GM19455 (cell line): Measurements from ENCODE around the gene SHISA7.
"Not testable (repeated sequence)": the region's sequence is repeated elsewhere in the genome, so short reads cannot be mapped to it uniquely, and the experiment has no call there.

ENCODE experiments used
- ATAC-seq: cut with Tn5 transposase; IDR thresholded peaks from one replicate; pipeline ENCODE4 v1.9.1; 2021; ENCODE audit not compliant: unreplicated experiment

The SHISA7 gene

DNA sequence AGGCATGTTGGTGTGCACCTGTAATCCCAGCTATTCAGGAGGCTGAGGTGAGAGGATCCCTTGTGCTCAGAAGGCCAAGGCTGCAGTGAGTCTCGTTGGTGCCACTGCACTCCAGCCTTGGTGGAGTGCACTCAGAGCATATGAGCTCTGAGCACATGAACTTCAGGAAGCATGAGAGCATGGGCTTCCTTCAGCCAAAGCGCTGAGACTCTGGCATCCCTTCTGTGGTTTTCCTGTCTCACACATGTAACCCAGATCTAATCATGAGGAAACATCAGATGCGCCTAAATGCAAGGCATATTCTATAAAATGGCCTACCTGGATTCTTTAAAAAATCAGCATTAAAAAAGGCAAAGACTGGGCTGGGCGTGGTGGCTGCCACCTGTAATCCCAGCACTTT is 21.8 kb downstream of the SHISA7 start:
- not testable (repeated sequence) for ATAC-seq

DNA sequence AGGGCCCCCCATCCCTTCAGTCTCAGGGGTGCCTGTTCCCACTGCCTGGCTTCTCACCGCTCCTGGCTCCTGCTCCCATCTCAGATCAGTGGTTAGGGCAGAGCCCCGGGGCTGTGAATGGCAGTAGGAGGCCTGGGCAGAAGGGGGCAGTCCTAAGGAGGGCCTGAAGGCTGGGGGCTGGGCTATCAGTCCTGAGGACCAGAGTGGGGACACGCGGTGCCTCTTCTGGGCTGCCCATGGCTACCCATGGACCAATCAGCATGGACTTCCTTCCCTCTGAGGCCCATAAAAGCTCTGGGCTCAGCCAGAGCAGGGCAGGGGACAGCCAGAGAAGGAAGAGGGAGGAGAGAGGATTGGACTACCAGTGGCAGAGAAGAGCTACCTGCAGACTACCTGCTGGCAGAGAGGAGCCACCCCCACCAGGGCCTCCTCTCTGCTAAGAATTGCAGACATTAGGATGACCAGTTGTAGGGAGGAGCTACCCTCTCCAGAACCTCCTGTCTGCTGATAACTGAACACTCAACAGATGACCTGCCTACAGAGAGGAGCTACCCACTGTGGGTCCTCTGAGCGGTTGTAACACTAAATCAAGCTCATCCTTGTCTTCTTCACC is 23.4 kb downstream of the SHISA7 start:
- ATAC-seq: no peak

DNA sequence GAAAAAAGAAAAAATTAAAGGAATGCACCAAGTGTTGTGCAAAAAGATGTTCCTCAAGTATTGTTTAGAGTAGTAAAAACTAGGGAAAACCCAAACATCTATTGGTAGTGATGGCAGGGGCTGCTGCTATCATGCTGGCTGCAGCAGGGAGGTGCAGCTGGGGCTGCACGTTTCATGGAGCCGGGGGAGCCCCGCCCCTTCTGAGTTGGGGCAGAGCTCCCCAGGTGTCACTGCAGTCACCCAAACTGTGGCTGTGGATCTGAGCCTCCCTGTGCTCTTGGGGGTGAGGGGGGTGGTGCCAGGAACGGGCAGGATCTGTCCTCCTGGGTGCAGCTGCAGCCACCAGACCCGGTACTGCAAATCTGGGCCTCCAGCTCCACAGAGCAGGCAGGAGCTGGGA is 24.0 kb downstream of the SHISA7 start:
- no peak for ATAC-seq

GRCh38 chr19:55418185-55418584 is 24.9 kb downstream of the SHISA7 start:
- no peak for ATAC-seq

DNA sequence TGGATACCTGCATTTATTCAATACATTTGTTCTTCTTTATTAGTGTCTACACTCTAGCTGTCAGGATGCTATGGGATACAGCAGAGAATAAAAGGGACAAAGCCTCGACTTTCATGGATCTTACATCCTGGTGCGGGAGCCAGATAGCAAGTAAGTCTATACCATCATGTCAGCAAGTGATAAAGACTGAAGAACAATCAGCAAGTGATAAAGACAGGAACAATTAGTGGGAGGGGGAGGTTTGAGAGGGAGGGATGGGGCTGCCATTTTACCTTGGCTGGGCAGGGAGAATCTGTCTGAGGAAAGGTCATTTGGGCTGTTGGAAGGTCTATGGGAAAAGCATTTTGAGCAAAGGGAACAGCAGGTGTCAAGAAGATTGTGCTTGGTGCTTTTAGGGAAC is 32.9 kb downstream of the SHISA7 start:
- no peak for ATAC-seq

DNA sequence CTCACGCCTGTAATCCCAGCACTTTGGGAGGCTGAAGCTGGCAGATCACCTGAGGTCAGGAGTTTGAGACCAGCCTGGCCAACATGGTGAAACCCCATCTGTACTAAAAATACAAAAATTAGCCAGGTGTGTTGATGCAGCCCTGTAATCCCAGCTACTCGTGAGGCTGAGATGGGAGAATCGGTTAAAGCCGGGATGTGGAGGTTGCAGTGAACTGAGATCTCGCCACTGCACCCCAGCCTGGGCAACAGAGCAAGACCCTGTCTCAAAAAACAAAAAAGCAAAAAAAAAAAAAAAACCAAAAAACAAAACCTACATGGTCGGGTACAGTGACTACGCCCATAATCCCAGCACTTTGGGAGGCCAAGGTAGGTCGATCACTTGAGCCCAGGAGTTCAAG is 33.9 kb downstream of the SHISA7 start:
- ATAC-seq: not testable (repeated sequence)

- no peak for ATAC-seq
These were observed 34.6 kb downstream of the SHISA7 start for GRCh38 chr19:55408533-55408872.

DNA sequence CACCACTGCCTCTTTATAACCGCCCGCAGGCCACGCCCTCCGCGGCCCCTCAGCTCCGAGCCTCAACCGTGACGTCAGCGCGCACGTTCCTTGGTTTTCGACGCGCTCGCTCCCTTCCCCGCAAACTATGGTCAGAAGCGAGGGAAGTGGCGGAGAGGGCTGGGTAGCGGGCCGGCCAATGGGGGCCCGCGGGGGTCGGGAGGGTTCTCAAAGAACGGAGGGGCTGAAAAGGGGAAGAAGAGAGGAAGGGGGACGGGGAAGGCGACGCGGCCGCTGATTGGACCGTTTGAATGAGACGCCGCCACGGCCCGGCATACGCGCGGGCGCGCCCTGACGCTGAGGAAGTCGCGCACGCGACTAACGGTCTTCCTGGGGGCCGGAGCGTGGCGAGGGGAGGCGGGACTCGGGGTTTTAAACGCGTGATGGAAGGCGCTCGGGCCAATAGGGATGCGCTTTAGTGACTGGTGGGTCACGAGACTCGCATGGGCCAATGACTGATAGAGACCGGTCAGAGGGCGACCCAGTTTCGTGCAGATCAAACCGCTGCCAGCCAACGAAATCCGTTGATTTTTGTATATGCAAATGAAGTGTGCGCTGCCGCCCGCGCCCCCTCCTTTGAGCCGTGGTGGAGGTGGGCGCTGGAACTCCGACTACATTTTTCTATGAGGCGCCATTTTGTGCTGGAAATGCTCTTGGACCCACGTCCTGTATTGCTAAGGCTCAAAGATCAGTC is 35.1 kb downstream of the SHISA7 start:
- ATAC-seq: peak; percentile 80

DNA sequence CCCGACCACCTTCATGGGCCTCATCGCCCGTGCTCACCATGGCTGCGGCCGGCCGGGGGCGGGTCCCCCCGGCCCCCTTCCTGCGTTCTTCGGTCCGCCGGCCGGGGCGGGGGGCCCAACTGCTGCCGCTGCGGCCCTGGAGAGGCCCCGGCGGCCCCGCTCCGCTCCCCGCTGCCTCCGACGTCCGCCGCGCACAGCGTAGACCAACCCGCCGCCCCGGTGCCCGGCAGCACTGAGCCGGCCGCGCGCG is 35.6 kb downstream of the SHISA7 start, which contains the start of gene UBE2S:
Gene UBE2S (minus strand): TSS at position 239 of the 250 bp plus-strand sequence. CDS start 199 bp downstream, at position 40.
- ATAC-seq: not testable (repeated sequence)

GRCh38 chr19:55406826-55407549 is 36.1 kb downstream of the SHISA7 start:
- peak; percentile 5 for ATAC-seq

DNA sequence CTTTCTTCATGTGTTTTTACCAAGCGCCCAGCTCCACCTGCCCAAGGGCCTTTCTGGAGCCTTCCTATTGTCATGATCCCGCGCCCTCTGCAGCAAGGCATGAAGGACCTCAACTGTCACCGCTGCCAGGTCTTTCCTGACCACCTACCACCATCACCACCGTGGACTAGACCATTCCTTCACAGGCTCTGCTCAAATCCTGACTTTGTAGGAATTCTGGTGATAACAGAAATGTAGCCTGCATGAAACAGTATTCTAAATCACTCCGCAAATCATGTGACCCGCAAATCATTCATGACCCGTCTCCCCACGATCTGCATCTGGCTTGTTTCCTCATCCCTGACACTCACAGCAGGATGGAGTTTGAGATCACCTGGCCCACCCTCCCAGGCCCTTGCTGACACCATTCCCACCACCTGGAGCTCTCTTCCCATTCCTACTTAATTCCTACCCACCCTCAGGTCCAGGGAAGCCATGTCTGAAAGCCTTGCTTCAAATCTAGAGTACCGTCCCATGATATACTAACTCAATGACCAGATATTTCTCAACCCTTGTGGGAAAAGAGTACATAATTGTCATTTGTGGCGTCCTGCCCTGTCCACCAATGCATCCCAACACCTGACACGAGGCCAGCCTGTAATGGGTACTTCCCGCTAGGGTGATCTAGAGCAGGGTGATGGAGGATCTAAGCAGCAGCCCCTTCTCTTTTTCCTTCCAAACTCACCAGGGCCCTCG is 36.8 kb downstream of the SHISA7 start:
- no peak for ATAC-seq

DNA sequence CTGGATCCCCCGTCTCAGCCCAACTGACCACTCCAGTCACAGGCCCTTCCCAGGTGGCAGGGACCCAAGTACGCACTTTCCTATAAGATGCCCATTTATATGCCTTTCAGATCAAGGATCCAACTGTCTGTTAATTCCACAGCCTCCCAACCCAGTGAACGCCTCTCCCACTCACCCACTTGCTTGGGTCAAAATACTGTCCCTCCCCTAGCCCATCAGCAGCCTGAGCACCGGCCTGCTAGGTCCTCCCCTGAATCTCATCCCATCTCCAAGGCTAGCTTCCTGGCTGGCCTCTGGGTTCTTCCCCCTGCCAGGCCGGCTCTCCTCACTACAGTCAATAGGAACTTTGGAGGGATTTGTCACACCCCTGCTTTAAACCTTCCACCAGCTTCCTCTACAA is 37.5 kb downstream of the SHISA7 start:
- no peak for ATAC-seq

GRCh38 chr19:55402509-55402908 is 40.6 kb downstream of the SHISA7 start:
- ATAC-seq: no peak

- not testable (repeated sequence) for ATAC-seq
These were observed 41.7 kb downstream of the SHISA7 start for GRCh38 chr19:55401390-55401789.

GRCh38 chr19:55400281-55401087 is 42.6 kb downstream of the SHISA7 start:
- ATAC-seq: no peak

DNA sequence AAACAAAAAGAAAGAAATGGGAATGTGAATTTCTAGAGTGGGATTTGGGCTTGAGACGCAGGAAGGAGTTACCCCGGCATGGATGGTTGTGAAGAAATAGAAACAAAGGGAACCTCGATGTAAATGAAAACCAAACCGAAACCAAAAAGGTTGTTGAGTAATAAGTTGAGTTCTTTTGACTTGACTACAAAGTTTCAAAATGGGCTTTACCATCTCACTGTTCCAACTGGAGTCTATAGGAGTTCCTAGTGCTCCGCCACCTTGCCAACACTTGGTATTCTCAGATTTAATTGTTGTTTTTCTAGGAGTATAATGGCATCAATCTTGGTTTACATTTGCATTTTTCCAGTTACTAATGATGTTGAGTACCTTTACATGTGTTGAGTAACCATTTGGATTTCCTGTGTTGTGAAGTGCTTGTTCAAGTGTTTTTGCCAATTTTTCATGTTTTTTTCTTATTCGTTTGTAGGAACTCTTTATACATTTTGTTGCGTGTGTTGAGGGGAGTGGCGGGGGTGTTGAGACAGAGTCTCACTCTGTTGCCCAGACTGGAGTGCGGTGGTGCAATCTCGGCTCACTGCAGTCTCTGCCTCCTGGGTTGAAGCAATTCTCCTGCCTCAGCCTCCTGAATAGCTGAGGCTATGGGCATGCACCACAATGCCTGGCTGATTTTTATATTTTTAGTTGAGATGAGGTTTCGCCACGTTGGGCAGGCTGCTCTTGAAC is 44.7 kb downstream of the SHISA7 start:
- ATAC-seq: no peak

GRCh38 chr19:55392820-55393761 is 50.0 kb downstream of the SHISA7 start:
- ATAC-seq: no peak

DNA sequence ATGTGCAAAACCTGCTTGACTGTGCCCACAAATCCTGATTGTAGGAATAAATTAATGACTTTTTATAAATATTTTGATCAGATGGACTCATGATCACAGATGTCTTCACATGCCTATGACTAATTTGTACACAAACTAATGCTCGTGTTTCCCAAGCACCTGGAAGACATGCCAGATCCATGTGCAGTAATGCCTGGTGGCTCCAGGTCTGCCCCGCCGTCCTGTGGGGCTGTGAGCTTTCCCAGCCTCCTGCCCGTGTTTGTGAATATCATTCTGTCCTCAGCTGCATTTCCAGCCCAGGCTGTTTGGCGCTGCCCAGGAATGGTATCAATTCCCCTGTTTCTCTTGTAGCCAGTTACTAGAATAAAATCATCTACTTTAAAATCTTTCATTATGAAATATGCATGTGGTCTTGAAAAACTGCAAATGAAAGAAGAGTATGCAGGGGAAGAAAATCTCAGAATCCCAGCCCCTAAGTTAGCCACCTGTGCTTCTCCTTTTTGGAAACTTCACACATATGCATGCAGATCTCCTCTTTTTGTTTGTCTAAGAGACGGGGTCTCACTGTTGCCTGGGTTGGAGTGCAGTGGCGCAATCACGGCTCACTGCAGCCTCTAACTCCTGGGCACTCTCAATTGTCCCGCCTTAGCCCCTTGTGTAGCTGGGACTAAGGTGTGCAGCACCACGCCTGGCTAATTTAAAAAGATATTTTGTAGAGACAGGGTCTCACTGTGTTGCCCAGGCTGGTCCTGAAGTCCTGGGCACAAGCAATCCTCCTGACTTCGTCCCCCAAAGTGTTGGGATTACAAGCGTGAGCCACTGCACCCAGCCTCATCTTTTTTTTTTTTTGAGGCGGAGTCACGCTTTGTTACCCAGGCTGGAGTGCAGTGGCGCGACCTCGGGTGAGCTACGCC is 51.1 kb downstream of the SHISA7 start:
- no peak for ATAC-seq
